HCT116 (cell line): ENCODE measurements around the gene AUTS2. TPM values are rescaled to one million over a fixed set of nuclear protein-coding genes. Genes with fewer than 3 reads are reported as not detected.

ENCODE experiments used
- ATAC-seq: fragments of 200-7000 bp; cut with Tn5 transposase; 2 replicates; pipeline ENCODE4 v1.9.1; 2020; ENCODE audit warnings: mild to moderate bottlenecking, moderate library complexity
- BruUV-seq: library from RNA; stranded (reverse); fragments of 400-500 nt; replicated peaks from 2 replicates; lab custom pipeline; 2021; lab: Mats Ljungman, UMichigan
- CTCF ChIA-PET: fragments of 300-600 bp; sonication (Branson Sonifier 250); formaldehyde crosslinking; loops from one replicate; lab custom pipeline; 2021; ENCODE audit warnings: antibody characterized with exemption; lab: Charles Lee
- POLR2A ChIA-PET: fragments of 300-600, 350-600 bp; sonication (Branson Sonifier 250); formaldehyde crosslinking; loops from one replicate; lab custom pipeline; 2021; ENCODE audit warnings: antibody characterized with exemption; lab: Charles Lee
- RAD21 ChIA-PET, 2 experiments: fragments of 300-600 bp; sonication (Branson Sonifier 250); formaldehyde crosslinking; loops; one replicate each; lab custom pipeline; 2023; ENCODE audit warnings: low total read pairs in 2 of 2; ENCODE audit not compliant: uncharacterized antibody in 2 of 2, unreplicated experiment in 2 of 2, low non-redundant PET in 1 of 2; lab: Charles Lee
- DNase-seq: peaks from one replicate; pipeline ENCODE4 v3.0.0-alpha.2; 2010; ENCODE audit warnings: low read depth, low spot score
- H2AFZ ChIP-seq: fragments of 200-600 bp; shearing (Covaris generic), sonication (generic); 2 replicates; pipeline ENCODE4 v1.6.1; 2017; ENCODE audit warnings: low read depth, mixed run types, mixed read lengths, antibody characterized with exemption, low read length; ENCODE audit not compliant: poor library complexity, severe bottlenecking
- H3K27ac ChIP-seq: 2 replicates; pipeline ENCODE4 v1.5.1; 2012; ENCODE audit warnings: low read depth, low read length
- H3K27me3 ChIP-seq: fragments of 200-600 bp; sonication (generic); 2 replicates; pipeline ENCODE4 v1.6.1; 2016; ENCODE audit warnings: mixed run types, low read length, mixed read lengths; ENCODE audit not compliant: insufficient read depth
- H3K36me3 ChIP-seq, 2 experiments: fragments of 200-500 bp in 1 of 2; fragments of 200-600 bp in 1 of 2; sonication (Bioruptor generic) in 1 of 2; sonication (generic) in 1 of 2; 2 replicates each; pipeline versions ENCODE4 v1.5.1 to v1.6.1; 2014 to 2016; ENCODE audit warnings: low read length in 2 of 2, inconsistent platforms in 1 of 2, mixed read lengths in 1 of 2, mixed run types in 1 of 2; ENCODE audit not compliant: insufficient read depth in 2 of 2, control insufficient read depth in 1 of 2
- H3K4me1 ChIP-seq, 2 experiments: fragments of 200-600 bp in 1 of 2; sonication (generic) in 1 of 2; 2 replicates each; pipeline versions ENCODE4 v1.5.1 to v1.6.1; 2012 to 2017; ENCODE audit warnings: low read length in 2 of 2, inconsistent platforms in 1 of 2, mild to moderate bottlenecking in 1 of 2, mixed read lengths in 1 of 2, mixed run types in 1 of 2, moderate library complexity in 1 of 2; ENCODE audit not compliant: insufficient read depth in 2 of 2, control insufficient read depth in 1 of 2
- H3K4me2 ChIP-seq: fragments of 200-600 bp; sonication (generic); 2 replicates; pipeline ENCODE4 v1.6.1; 2017; ENCODE audit warnings: mixed run types, low read length, mixed read lengths
- H3K4me3 ChIP-seq, 2 experiments: fragments of 200-600 bp in 1 of 2; sonication (generic) in 1 of 2; replicated peaks in 1 of 2; 2 replicates each; pipeline ENCODE4 v1.5.1; 2011 to 2016; ENCODE audit warnings: low read length in 2 of 2, control low read depth in 1 of 2, low read depth in 1 of 2, mild to moderate bottlenecking in 1 of 2, mixed read lengths in 1 of 2, mixed run types in 1 of 2
- H3K79me2 ChIP-seq: fragments of 200-600 bp; sonication (generic); 2 replicates; pipeline ENCODE4 v1.6.1; 2017; ENCODE audit warnings: mild to moderate bottlenecking, mixed run types, low read length, moderate library complexity, mixed read lengths; ENCODE audit not compliant: insufficient read depth
- H3K9ac ChIP-seq: fragments of 200-600 bp; sonication (generic); 2 replicates; pipeline ENCODE4 v1.6.1; 2016; ENCODE audit warnings: low read length, mixed read lengths
- H3K9me2 ChIP-seq: fragments of 200-600 bp; sonication (generic), shearing (Covaris generic); 2 replicates; pipeline ENCODE4 v1.6.1; 2017; ENCODE audit warnings: mixed run types, mild to moderate bottlenecking, moderate library complexity; ENCODE audit not compliant: insufficient read depth
- H3K9me3 ChIP-seq, 2 experiments: fragments of 200-500 bp in 1 of 2; fragments of 200-600 bp in 1 of 2; sonication (Bioruptor generic) in 1 of 2; sonication (generic) in 1 of 2; 2 replicates each; pipeline ENCODE4 v1.6.1; 2014 to 2017; ENCODE audit warnings: low read length in 2 of 2, mixed read lengths in 2 of 2, inconsistent platforms in 1 of 2, low read depth in 1 of 2, mild to moderate bottlenecking in 1 of 2, mixed run types in 1 of 2, moderate library complexity in 1 of 2; ENCODE audit not compliant: control insufficient read depth in 1 of 2, insufficient read depth in 1 of 2
- H4K20me1 ChIP-seq: fragments of 200-600 bp; sonication (generic), shearing (Covaris generic); 2 replicates; pipeline ENCODE4 v1.6.1; 2017; ENCODE audit warnings: mixed run types, mild to moderate bottlenecking, moderate library complexity; ENCODE audit not compliant: insufficient read depth
- CBX3 ChIP-seq: IDR thresholded peaks from 2 replicates; pipeline ENCODE4 v1.6.1; 2012; ENCODE audit warnings: low read depth
- CEBPB ChIP-seq: IDR thresholded peaks from 2 replicates; pipeline ENCODE4 v1.6.1; 2012; ENCODE audit warnings: low read depth
- EGR1 ChIP-seq: IDR thresholded peaks from 2 replicates; pipeline ENCODE4 v1.6.1; 2012; ENCODE audit warnings: low read depth
- EZH2 ChIP-seq: fragments of 200-600 bp; sonication (generic); IDR thresholded peaks from 2 replicates; pipeline ENCODE4 v1.6.1; 2017; ENCODE audit warnings: antibody characterized with exemption, mixed run types
- EZH2phosphoT487 ChIP-seq: fragments of 200-600 bp; IDR thresholded peaks from 2 replicates; pipeline ENCODE4 v1.6.1; 2018; ENCODE audit warnings: antibody characterized with exemption, borderline replicate concordance
- FOSL1 ChIP-seq: IDR thresholded peaks from 2 replicates; pipeline ENCODE4 v1.6.1; 2012; ENCODE audit warnings: low read depth
- JUND ChIP-seq: IDR thresholded peaks from 2 replicates; pipeline ENCODE4 v1.6.1; 2012
- RAD21 ChIP-seq: IDR thresholded peaks from 2 replicates; pipeline ENCODE4 v1.6.1; 2012; ENCODE audit warnings: low read depth, mild to moderate bottlenecking
- SRF ChIP-seq: IDR thresholded peaks from 2 replicates; pipeline ENCODE4 v1.6.1; 2012; ENCODE audit warnings: low read depth
- TCF7L2 ChIP-seq: IDR thresholded peaks from 2 replicates; pipeline ENCODE4 v1.7.0; 2011; ENCODE audit warnings: borderline replicate concordance, inconsistent platforms; ENCODE audit not compliant: insufficient read depth, insufficient read length; ENCODE audit errors: extremely low read depth
- YY1 ChIP-seq: IDR thresholded peaks from 2 replicates; pipeline ENCODE4 v1.6.1; 2011; ENCODE audit warnings: low read length, low read depth, moderate library complexity, mild to moderate bottlenecking; ENCODE audit not compliant: insufficient replicate concordance; ENCODE audit errors: extremely low read depth
- ZFX ChIP-seq: fragments of 450-650 bp; IDR thresholded peaks from 2 replicates; pipeline ENCODE4 v1.6.1; 2017
- intact Hi-C: fragments of 100-400 bp; cut with micrococcal nuclease; formaldehyde crosslinking; loops from 2 replicates; pipeline ENCODE4 v1.10.0; 2022
- total RNA-seq: library from RNA; stranded (reverse); gene quantifications from one replicate; pipeline ENCODE4 v1.2.1, GENCODE V29; 2021; ENCODE audit not compliant: unreplicated experiment
- TF ChIP-seq, protein P1 (sequence below): IDR thresholded peaks from 2 replicates; pipeline ENCODE4 v1.6.1; 2012
- TF ChIP-seq, protein P2 (sequence below): IDR thresholded peaks from 2 replicates; pipeline ENCODE4 v1.6.1; 2011; ENCODE audit warnings: mild to moderate bottlenecking, low read length, moderate library complexity; ENCODE audit not compliant: insufficient replicate concordance; ENCODE audit errors: extremely low read depth
- TF ChIP-seq, protein P3 (sequence below): IDR thresholded peaks from 2 replicates; pipeline ENCODE4 v1.6.1; 2012

AUTS2 gene
- total RNA-seq, 1 experiment from 2014 or later = 0.93 TPM

DNA sequence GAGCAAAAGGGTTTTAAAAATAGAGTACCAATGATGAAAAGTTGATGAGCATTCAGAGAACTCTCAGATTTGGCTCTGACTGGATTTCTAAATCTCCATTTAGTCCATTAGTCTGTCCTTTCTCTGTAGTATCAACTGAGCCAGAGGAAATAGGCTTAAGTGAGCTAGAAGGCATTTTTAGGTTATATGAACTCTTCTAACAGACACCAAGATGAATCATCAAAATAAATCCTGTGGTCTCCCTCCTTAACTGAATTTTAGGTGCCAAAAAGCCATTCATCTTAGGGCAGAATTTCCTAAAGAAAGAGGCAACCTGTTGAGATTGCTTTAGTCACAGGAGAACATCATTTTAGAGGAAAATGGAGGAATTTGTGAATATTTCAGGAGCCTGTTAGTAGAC lies 305.1 kb downstream of the AUTS2 start:
- intact Hi-C loops = no loop called here
- no TSS peak for BruUV-seq

DNA sequence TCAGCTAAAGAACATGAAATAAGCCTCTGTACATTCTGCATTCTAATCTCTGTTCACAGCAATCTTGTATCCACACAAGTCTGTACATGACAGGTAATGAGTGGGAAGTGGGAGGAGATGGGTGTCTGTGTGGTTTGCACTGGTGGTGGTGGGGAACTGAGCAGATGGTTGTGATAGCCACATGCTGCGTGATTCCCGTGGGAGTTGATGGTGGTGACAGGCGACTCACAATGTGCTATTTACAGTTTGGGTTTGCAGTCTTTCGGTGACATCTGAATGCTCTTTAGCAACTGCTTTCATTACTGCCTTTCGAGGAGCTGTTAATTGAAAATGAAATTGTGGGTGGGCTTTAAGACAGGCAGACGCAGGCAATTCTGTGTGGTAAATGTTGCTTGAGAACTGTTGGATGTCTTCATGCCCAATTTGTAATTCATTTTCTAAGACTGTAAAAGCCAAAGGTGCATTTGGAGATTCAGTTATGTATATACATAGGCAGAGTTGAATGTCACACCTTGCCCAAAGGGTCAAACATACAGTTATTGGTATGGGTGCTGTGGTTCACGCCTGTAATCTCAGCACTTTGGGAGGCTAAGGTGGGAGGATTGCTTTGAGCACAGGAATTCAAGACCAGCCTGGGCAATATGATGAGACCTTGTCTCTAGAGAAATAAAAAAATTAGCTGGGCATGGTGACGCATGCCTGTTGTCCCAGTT lies 308.2 kb downstream of the AUTS2 start:
- H4K20me1 ChIP-seq = no peaks in the 10 kb centered on the region
- H3K9me3 ChIP-seq = peaks cover 0 to 27% of the 10 kb centered on the region in 2 experiments; a peak in 3 of 4 replicates
- no peaks in the 10 kb centered on the region for H3K9me2 ChIP-seq
- H3K4me3 ChIP-seq = no peak overlapping the region
- no peaks in the 10 kb centered on the region for H3K27me3 ChIP-seq
- CTCF ChIA-PET = no interaction called here
- intact Hi-C loops = no loop called here
- no TSS peak for BruUV-seq
- RAD21 ChIA-PET = no interaction called here
- no peaks in the 10 kb centered on the region for H3K79me2 ChIP-seq
- DNase-seq = no peak
- H3K36me3 ChIP-seq = no peaks in the 10 kb centered on the region
- no peak overlapping the region for H3K9ac ChIP-seq
- no peak overlapping the region for H2AFZ ChIP-seq
- H3K4me1 ChIP-seq = no peaks in the 10 kb centered on the region
- no peak overlapping the region for H3K4me2 ChIP-seq
- no peak for ATAC-seq
- H3K27ac ChIP-seq = no peak overlapping the region
- POLR2A ChIA-PET = no interaction called here
- TF ChIP-seq FOSL1 (no peak), RAD21 (no peak), ZFX (no peak), CBX3 (no peak), TCF7L2 (no peak), EZH2 (no peak), YY1 (no peak), EGR1 (no peak), EZH2phosphoT487 (no peak), JUND (no peak), CEBPB (no peak), SRF (no peak)
- TF ChIP-seq, protein P1, sequence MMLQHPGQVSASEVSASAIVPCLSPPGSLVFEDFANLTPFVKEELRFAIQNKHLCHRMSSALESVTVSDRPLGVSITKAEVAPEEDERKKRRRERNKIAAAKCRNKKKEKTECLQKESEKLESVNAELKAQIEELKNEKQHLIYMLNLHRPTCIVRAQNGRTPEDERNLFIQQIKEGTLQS = no peak
- TF ChIP-seq, protein P2, sequence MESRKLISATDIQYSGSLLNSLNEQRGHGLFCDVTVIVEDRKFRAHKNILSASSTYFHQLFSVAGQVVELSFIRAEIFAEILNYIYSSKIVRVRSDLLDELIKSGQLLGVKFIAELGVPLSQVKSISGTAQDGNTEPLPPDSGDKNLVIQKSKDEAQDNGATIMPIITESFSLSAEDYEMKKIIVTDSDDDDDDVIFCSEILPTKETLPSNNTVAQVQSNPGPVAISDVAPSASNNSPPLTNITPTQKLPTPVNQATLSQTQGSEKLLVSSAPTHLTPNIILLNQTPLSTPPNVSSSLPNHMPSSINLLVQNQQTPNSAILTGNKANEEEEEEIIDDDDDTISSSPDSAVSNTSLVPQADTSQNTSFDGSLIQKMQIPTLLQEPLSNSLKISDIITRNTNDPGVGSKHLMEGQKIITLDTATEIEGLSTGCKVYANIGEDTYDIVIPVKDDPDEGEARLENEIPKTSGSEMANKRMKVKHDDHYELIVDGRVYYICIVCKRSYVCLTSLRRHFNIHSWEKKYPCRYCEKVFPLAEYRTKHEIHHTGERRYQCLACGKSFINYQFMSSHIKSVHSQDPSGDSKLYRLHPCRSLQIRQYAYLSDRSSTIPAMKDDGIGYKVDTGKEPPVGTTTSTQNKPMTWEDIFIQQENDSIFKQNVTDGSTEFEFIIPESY = no peak
- TF ChIP-seq, protein P3, sequence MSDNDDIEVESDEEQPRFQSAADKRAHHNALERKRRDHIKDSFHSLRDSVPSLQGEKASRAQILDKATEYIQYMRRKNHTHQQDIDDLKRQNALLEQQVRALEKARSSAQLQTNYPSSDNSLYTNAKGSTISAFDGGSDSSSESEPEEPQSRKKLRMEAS = no peak

More for the DNA sequence above, 305.1 kb downstream of the AUTS2 start:
- ChIA-PET POLR2A (no interaction called here), RAD21 (no interaction called here), CTCF (no interaction called here)
- ATAC-seq = no peak
- no peak for TF ChIP-seq EZH2phosphoT487
- Histone ChIP-seq H3K4me3 (no peak overlapping the region), H3K4me1 (no peaks in the 10 kb centered on the region), H3K9me3 (peaks cover 0 to 22% of the 10 kb centered on the region in 2 experiments; a peak in 2 of 4 replicates), H4K20me1 (no peaks in the 10 kb centered on the region), H2AFZ (no peak overlapping the region), H3K27me3 (no peaks in the 10 kb centered on the region), H3K36me3 (no peaks in the 10 kb centered on the region), H3K79me2 (no peaks in the 10 kb centered on the region), H3K4me2 (no peak overlapping the region), H3K9ac (no peak overlapping the region), H3K27ac (no peak overlapping the region), H3K9me2 (no peaks in the 10 kb centered on the region)
- DNase-seq = no peak
